Mesendoderm (in vitro differentiated cells): ENCODE measurements around the gene CHCHD6.

Source experiments
- DNase-seq: peaks from one replicate; pipeline ENCODE4 v3.0.0; 2013
- H2AK5ac ChIP-seq: 2 replicates; pipeline ENCODE4 v1.6.1; 2013; ENCODE audit warnings: low read length, inconsistent platforms
- H2BK120ac ChIP-seq: 2 replicates; pipeline ENCODE4 v1.6.1; 2013; ENCODE audit warnings: low read depth, mild to moderate bottlenecking, low read length, moderate library complexity, mixed read lengths
- H2BK15ac ChIP-seq: replicated peaks from 2 replicates; pipeline ENCODE4 v1.6.1; 2013; ENCODE audit warnings: low read depth, mild to moderate bottlenecking, moderate library complexity
- H2BK5ac ChIP-seq: 2 replicates; pipeline ENCODE4 v1.6.1; 2013; ENCODE audit warnings: low read length, inconsistent platforms
- H3K18ac ChIP-seq: 2 replicates; pipeline ENCODE4 v1.6.1; 2013; ENCODE audit warnings: mild to moderate bottlenecking, low read length, mixed read lengths
- H3K23ac ChIP-seq: one replicate; pipeline ENCODE4 v1.6.1; 2013; ENCODE audit warnings: low read length
- H3K27ac ChIP-seq: 2 replicates; pipeline ENCODE4 v1.5.1; 2013; ENCODE audit warnings: low read depth, mild to moderate bottlenecking, inconsistent platforms, low read length, moderate library complexity
- H3K27me3 ChIP-seq: 2 replicates; pipeline ENCODE4 v1.6.1; 2013; ENCODE audit warnings: low read length, control low read depth, mild to moderate bottlenecking, inconsistent platforms; ENCODE audit not compliant: insufficient read depth, poor library complexity
- H3K36me3 ChIP-seq: 2 replicates; pipeline ENCODE4 v1.6.1; 2013; ENCODE audit warnings: low read length, inconsistent platforms; ENCODE audit not compliant: control insufficient read depth, insufficient read depth
- H3K4ac ChIP-seq: one replicate; pipeline ENCODE4 v1.6.1; 2013; ENCODE audit warnings: low read depth, mild to moderate bottlenecking, low read length, moderate library complexity
- H3K4me1 ChIP-seq: 2 replicates; pipeline ENCODE4 v1.6.1; 2013; ENCODE audit warnings: low read depth, low read length, inconsistent platforms; ENCODE audit not compliant: control insufficient read depth
- H3K4me2 ChIP-seq: 2 replicates; pipeline ENCODE4 v1.6.1; 2013; ENCODE audit warnings: low read length
- H3K4me3 ChIP-seq: 2 replicates; pipeline ENCODE4 v1.5.1; 2013; ENCODE audit warnings: mild to moderate bottlenecking, low read length
- H3K56ac ChIP-seq: one replicate; pipeline ENCODE4 v1.6.1; 2013; ENCODE audit warnings: low read length
- H3K79me1 ChIP-seq: 2 replicates; pipeline ENCODE4 v1.6.1; 2013; ENCODE audit warnings: low read length, inconsistent platforms
- H3K79me2 ChIP-seq: 2 replicates; pipeline ENCODE4 v1.6.1; 2013; ENCODE audit warnings: mild to moderate bottlenecking, low read length; ENCODE audit not compliant: control insufficient read depth, insufficient read depth
- H3K9ac ChIP-seq: 2 replicates; pipeline ENCODE4 v1.6.1; 2013; ENCODE audit warnings: low read length, inconsistent platforms
- H4K5ac ChIP-seq: one replicate; pipeline ENCODE4 v1.6.1; 2013; ENCODE audit warnings: low read length
- H4K8ac ChIP-seq: one replicate; pipeline ENCODE4 v1.6.1; 2013; ENCODE audit warnings: low read depth, mild to moderate bottlenecking, control low read depth, low read length, moderate library complexity
- WGBS: extraction: QIAGEN DNeasy Blood & Tissue Kit; methylation state at CpG from one replicate; pipeline ENCODE4 v1.1.7; 2013; ENCODE audit warnings: low lambda C conversion rate, missing lambda C conversion rate; ENCODE audit not compliant: insufficient coverage; ENCODE audit errors: extremely low coverage; 5-methylcytosine and 5-hydroxymethylcytosine counted together

The CHCHD6 gene

DNA sequence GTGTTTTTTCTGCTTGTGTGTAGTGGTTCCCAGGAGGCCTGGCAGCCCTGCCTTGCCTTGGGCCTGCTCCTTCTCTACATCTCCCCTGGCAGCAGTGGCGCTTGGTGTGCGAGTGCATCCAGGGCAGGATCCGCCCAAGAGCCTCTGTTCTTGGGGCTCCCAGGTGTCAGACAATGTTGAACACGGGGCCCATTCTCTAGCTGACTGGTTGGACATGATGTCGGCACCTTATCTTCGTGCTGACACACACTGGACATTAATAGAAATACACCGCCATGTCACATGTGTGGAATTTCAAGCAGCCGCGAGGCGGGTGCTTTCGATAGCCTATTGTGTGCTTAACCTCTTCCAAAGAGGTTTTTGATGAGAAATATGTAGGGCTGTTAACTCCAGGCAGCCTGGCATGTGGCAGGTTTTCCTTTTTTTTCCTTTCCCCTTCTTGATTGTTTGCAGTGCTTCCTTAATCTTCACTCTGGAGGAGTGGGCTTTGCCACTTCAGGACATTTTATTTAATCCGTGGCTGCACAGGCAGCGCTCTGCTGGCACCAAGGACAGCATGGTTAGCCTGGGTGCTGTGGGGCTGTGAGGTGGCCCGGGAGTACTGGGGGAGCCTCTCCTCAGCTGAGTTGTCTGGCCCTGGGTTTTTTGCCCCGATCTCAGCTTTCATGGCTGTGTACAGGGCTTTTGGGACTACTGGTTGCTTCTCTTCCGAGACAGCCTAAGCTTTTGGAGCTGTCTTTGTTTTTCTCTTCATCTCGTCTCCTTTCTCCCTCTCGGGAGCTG lies 42.5 kb downstream of the CHCHD6 start:
- Histone ChIP-seq H3K79me1 (no peaks in the 10 kb centered on the region), H3K79me2 (no peaks in the 10 kb centered on the region), H3K4me2 (no peak overlapping the region), H3K4me1 (peaks cover 8% of the 10 kb centered on the region), H3K56ac (peak overlapping the region; percentile 26), H4K5ac (no peak overlapping the region), H2BK5ac (no peak overlapping the region), H3K36me3 (no peaks in the 10 kb centered on the region), H2BK120ac (no peak overlapping the region), H3K9ac (no peak overlapping the region), H3K18ac (no peak overlapping the region), H2AK5ac (no peak overlapping the region), H3K27me3 (no peaks in the 10 kb centered on the region), H3K4me3 (no peak overlapping the region), H3K23ac (peak overlapping the region; percentile 18), H3K4ac (no peak overlapping the region), H4K8ac (no peak overlapping the region), H2BK15ac (no peak overlapping the region), H3K27ac (no peak overlapping the region)
- DNase-seq = peak; percentile 62
- WGBS = no CpG with 5 or more reads among the region's 18 CpGs

DNA sequence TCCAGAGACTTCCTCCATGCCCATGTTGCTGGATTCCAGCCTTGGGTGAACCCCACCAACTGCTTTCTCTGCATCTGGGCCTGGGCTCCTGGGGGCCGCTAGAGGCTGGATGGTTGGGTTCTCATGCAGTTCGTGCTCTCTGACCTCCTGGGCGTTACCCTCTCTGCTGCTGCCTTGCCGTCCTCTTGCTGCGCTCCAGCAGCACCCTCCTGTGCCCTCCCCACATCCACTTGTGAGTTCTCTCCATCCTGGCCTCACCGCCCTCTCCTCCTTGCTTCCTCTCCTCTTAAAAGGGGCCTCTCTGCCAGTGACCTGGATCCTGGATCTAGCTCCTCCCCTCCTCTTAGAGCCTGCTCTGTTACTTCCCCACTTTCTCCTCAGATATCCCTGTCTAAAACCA lies 43.7 kb downstream of the CHCHD6 start:
- H3K18ac ChIP-seq = no peak overlapping the region
- H3K4me1 ChIP-seq = peaks cover 12% of the 10 kb centered on the region
- H2BK120ac ChIP-seq = no peak overlapping the region
- WGBS = no CpG with 5 or more reads among the region's 6 CpGs
- DNase-seq = no peak
- no peaks in the 10 kb centered on the region for H3K27me3 ChIP-seq
- no peaks in the 10 kb centered on the region for H3K79me2 ChIP-seq
- no peak overlapping the region for H3K56ac ChIP-seq
- H2BK5ac ChIP-seq = no peak overlapping the region
- no peak overlapping the region for H4K5ac ChIP-seq
- no peak overlapping the region for H3K27ac ChIP-seq
- H3K4me2 ChIP-seq = no peak overlapping the region
- no peaks in the 10 kb centered on the region for H3K36me3 ChIP-seq
- no peak overlapping the region for H3K23ac ChIP-seq
- H3K9ac ChIP-seq = no peak overlapping the region
- no peak overlapping the region for H4K8ac ChIP-seq
- no peaks in the 10 kb centered on the region for H3K79me1 ChIP-seq
- no peak overlapping the region for H2BK15ac ChIP-seq
- no peak overlapping the region for H2AK5ac ChIP-seq
- no peak overlapping the region for H3K4me3 ChIP-seq
- H3K4ac ChIP-seq = no peak overlapping the region

DNA sequence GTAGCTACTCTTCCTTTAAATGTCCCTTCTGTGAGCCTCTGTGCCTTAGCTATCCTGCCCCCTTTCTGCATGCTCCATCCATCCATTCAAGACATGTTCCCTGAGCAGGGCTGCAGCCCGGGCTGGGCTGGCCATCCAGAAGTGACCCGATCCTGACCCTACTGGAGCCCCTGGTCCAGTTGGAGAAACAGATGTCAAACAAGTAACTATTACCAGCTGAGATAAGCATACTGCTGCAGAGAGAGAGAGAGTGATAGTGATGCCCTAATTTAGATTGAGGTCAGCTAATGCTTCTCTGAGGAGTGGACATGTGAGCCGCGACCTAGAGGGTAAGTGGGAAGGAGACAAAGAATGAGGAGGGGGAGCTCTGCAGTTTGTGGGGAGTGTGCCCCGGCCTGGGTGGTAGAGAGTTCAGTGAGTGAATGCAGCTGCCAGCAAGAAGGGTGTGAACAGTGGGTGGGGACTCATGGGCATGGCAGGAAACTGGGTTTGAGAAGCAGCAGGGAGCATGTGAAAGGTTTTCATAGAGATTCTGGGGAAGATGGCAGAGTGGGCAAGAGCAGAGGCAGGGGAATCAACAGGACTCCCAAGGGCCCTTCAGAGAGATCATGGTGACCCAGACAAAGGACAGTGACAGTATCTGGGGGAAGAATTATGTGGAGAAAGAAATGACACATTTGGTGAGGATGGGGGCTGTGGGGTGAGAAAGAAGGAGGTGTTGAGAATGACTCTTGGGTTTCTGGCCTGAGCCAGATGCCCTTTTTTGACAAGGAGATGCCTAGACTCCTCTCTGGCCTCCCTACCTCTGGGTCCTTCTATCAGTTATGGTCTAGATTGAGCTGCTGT lies 44.9 kb downstream of the CHCHD6 start:
- no peak overlapping the region for H2BK15ac ChIP-seq
- H3K4me3 ChIP-seq = no peak overlapping the region
- no peak overlapping the region for H4K5ac ChIP-seq
- H2BK5ac ChIP-seq = no peak overlapping the region
- no peak overlapping the region for H4K8ac ChIP-seq
- no peaks in the 10 kb centered on the region for H3K36me3 ChIP-seq
- no peak overlapping the region for H2AK5ac ChIP-seq
- H3K27me3 ChIP-seq = no peaks in the 10 kb centered on the region
- no peak overlapping the region for H2BK120ac ChIP-seq
- H3K79me2 ChIP-seq = no peaks in the 10 kb centered on the region
- peaks cover 15% of the 10 kb centered on the region for H3K4me1 ChIP-seq
- H3K18ac ChIP-seq = no peak overlapping the region
- no peak overlapping the region for H3K4ac ChIP-seq
- no peak overlapping the region for H3K23ac ChIP-seq
- no peak overlapping the region for H3K27ac ChIP-seq
- H3K9ac ChIP-seq = no peak overlapping the region
- no peak for DNase-seq
- no CpG with 5 or more reads among the region's 5 CpGs for WGBS
- no peak overlapping the region for H3K4me2 ChIP-seq
- peaks cover 3% of the 10 kb centered on the region for H3K79me1 ChIP-seq
- H3K56ac ChIP-seq = no peak overlapping the region

GRCh38 chr3:126749547-126749875 lies 45.5 kb downstream of the CHCHD6 start:
- WGBS = no CpG with 5 or more reads among the region's 3 CpGs
- Histone ChIP-seq H3K23ac (no peak overlapping the region), H3K4me3 (no peak overlapping the region), H3K56ac (no peak overlapping the region), H3K36me3 (no peaks in the 10 kb centered on the region), H4K8ac (no peak overlapping the region), H3K4me1 (peaks cover 15% of the 10 kb centered on the region), H2BK15ac (no peak overlapping the region), H4K5ac (no peak overlapping the region), H3K27ac (no peak overlapping the region), H3K4me2 (no peak overlapping the region), H3K79me1 (peaks cover 3% of the 10 kb centered on the region), H3K27me3 (no peaks in the 10 kb centered on the region), H2BK120ac (no peak overlapping the region), H3K4ac (no peak overlapping the region), H3K18ac (no peak overlapping the region), H2BK5ac (no peak overlapping the region), H2AK5ac (no peak overlapping the region), H3K9ac (no peak overlapping the region), H3K79me2 (no peaks in the 10 kb centered on the region)
- DNase-seq = no peak

GRCh38 chr3:126749931-126750755 lies 46.1 kb downstream of the CHCHD6 start:
- Histone ChIP-seq H4K5ac (no peak overlapping the region), H3K27me3 (no peaks in the 10 kb centered on the region)
- DNase-seq = no peak

More at GRCh38 chr3:126749931-126750755, 46.1 kb downstream of the CHCHD6 start:
- no peaks in the 10 kb centered on the region for H3K36me3 ChIP-seq
- peak overlapping the region; percentile 73 for H3K56ac ChIP-seq
- H3K9ac ChIP-seq = no peak overlapping the region
- H2BK5ac ChIP-seq = peak overlapping the region; percentile 78
- no peak overlapping the region for H4K8ac ChIP-seq
- no peaks in the 10 kb centered on the region for H3K79me2 ChIP-seq
- H3K79me1 ChIP-seq = peaks cover 3% of the 10 kb centered on the region
- peak overlapping the region; percentile 46 for H2AK5ac ChIP-seq
- H3K18ac ChIP-seq = peak overlapping the region; percentile 24
- H3K27ac ChIP-seq = peak overlapping the region; percentile 20
- H2BK15ac ChIP-seq = no peak overlapping the region
- H3K23ac ChIP-seq = no peak overlapping the region
- H3K4me3 ChIP-seq = no peak overlapping the region
- H2BK120ac ChIP-seq = no peak overlapping the region
- H3K4me1 ChIP-seq = peaks cover 15% of the 10 kb centered on the region
- H3K4ac ChIP-seq = peak overlapping the region; percentile 49
- no CpG with 5 or more reads among the region's 8 CpGs for WGBS
- no peak overlapping the region for H3K4me2 ChIP-seq
